Endometrial microvascular endothelial cells (primary cell): ENCODE measurements around the gene IRS1. TPM values are rescaled to one million over a fixed set of nuclear protein-coding genes. Genes with fewer than 3 reads are reported as not detected.

Experiments used
- in situ Hi-C: cut with HindIII; loops from 2 replicates; pipeline ENCODE4 v1.10.0; 2017; ENCODE audit warnings: low sequenced_read_pairs, low pct_unique_long_range_greater_than_20kb; ENCODE audit errors: inconsistent ontology term
- total RNA-seq: library from RNA; depleted of rRNA; stranded (reverse); fragments of >200 nt; gene quantifications from one replicate; pipeline ENCODE4 v1.2.3, GENCODE V29; 2015; ENCODE audit errors: inconsistent ontology term

Gene IRS1
- total RNA-seq, 1 donor from 2014 or later: 0.28 TPM

DNA sequence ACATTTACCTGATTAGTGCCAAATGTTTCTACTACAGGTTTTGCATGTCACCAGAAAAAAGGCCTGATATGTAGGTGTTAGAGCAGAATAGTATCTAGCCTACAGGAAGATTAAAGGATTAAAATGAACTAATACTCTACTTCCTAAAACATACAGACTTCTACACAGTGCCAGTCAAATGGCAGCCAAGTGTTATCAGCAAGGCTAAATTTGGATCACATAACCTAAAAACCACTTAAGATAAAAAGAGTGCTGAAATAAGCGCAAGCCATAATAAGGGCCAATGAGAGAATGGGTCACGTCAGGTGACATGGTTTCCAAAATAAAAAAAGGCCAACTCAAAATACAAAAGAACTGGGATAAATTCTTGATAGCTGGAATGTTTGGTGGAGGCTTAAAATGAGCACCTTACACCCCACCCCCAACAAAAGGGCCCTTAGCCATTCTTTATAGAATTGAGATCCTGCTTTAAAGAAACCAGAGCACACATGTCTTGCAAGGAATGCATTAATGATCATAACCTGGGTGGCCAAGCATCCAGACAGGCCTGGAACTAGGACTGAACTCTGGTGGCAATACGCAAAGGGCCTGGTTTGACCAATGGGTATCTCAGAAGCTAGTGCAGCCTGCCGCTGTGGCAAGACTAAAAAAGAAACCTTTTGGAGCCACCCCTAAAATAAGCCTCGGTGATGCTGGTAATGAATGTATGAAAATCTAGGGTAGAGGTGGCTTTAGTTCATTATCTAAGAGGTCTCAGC lies 32.4 kb downstream of the IRS1 start:
- in situ Hi-C loops: no loop called here

DNA sequence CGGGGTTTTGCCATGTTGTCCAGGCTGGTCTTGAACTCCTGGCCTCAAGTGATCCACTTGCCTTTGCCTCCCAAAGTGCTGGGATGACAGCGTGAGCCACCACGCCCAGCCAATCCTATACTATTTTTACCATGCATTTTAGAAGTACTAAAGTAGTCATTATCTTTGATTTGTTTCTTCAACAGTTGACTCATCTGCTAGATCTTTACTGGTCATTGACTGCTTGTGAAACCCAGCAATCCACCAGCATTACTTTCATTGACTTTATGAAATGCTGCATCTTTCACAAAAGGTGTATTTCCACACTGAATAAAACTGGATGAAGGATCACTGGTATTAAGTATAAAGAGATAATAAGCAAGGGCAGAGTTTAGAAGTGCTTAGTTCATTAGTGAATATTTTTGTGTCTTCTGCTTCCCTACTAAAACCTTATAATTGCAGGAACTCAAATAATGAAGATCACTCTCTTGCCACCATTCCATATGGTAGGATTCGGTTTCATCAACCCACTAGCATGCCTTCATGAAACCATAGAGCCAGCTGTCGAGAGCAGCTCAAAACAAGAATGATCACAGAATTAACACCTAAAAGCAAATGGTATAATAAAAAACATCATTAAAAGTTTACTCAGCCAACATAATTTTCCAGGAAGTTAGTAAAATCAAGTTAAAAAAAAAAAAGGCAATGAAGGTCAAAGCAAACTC lies 33.1 kb downstream of the IRS1 start:
- in situ Hi-C loops: no loop called here

DNA sequence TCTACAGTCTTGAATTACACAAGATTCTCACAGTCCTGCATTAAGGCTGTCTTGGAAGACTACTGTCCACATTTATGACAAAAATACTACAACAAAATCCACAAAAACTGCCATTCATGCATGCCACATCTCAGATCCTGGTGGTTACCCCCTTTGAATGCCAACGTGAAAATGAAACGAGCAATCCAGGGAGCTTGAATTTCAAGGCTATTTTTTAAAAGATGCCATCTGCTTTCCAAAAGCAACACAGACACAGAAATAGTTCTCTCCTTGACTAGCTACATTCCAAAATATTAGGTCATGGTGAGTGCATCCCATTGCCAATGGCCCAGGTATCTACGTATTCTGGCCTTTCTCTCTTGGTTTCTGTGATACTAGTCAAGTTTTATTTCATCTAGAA lies 36.3 kb downstream of the IRS1 start:
- in situ Hi-C loops: no loop called here

DNA sequence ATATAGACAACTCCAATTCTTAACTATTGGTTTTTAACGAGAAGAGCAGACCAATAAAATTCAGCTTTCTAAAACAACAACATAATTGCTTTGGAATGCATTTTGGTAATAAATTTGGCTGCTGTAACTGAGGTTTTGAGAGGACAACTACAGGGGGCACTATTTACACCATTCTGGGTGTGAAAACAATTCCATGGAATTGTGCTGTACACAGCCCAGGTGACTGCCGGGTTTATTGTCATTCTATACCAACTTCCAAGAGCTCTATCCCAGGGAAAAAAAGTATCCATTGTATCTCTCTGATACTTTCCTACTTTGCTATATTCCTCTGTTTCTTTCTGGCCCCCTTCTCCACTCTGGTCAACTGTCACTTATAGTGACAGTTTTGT lies 38.4 kb downstream of the IRS1 start:
- in situ Hi-C loops: no loop called here

DNA sequence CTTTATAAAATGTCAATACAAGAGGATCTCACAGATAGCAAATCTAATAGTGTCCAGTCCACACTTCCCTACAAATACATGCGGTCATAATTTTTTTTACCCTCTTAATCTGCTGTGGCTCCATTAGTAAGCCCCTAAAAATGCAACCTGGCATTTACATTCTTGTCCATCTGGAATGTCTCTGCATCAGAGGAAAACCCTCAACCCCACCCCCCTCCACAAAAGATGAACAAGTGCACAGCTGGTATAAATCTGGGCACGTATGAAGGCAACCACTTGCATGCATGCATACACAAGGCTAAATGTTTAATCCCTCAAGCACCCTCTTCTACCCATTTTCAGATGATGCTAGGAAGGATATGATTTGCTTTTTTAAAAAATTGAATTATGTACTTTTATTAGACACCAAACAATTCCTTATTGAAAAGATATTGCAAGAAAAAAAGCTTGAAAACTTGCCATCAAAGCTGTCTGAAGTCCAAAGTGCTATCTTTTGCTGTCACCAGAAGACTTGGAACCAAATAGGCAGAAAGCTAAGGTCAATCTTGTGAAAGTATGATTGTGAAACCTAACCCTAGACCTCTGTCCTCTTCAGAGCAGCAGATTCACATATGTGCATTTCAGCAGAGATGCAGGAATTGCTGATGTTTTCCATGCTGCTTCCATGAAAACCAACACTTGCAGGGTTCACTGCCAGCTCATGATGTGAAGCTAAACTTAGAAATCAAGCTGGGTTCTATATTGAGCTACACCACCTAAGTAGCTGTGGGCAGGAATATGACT lies 39.0 kb downstream of the IRS1 start:
- in situ Hi-C loops: no loop called here

DNA sequence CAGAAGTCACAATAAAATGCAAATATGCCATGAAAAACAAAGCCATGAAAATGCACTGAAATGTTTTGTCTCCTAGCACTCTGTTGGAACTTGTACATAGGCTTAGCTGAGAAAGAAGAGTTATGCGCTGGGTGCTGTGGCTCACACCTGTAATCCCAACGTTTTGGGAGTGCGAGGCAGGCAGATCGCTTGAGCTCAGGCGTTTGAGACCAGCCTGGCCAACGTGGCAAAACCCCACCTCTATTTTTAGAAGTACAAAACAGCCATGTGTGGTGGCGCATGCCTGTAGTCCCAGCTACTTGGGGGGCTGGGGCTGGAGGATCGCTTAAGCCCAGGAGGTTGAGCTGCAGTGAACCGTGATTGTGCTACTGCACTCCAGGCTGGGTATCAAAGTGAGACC lies 39.9 kb downstream of the IRS1 start:
- in situ Hi-C loops: no loop called here

DNA sequence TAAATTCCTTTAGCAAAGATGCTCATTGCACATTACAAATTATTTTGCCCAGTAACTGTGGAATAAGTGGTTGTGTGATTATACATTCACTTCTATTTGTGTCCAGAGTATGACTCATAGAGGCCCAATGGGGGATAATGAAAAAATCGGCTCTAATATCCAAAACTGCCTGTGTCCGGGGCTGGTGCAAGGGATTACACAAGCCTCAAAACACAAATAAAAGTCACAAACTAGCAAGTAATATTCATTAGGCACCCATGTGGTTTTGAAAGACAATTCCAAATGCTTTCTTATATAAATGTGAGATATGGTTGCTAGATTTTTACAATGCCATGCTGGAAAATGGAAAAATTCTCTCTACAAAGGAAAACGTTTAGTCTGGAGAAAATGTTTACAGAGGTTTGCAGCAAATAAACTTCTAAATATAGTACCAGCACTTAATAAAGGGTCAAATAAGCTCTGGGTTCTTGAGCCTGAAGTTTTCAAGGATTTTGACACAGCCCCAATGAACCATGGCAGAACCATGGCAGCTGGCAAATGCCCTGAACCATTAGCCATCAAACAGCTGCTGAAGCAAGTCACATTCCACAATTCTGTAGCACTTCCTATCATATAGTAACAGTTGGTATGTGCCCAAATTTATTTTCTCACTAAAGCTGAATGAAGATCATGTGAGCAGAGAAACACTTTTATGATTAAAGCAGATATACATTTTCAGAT lies 40.5 kb downstream of the IRS1 start:
- in situ Hi-C loops: no loop called here

DNA sequence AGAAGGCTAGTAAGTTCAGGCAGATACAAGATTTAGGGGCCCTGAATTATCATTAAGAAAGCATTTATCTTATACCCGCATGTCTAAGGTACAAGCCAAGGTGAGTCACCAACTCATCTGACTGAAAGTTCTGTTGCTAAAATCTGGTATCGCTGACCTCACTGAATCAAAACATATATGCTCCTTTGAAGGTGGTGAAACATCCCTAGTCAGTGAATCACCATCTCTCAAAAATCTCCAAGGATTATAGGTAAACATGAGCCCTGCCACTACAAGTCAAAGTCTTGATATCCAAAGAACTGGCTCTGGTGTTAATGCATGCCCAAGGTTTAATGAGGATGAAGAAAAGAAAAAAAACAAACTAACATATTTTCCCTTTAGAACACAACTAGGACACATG lies 43.5 kb downstream of the IRS1 start:
- in situ Hi-C loops: no loop called here

DNA sequence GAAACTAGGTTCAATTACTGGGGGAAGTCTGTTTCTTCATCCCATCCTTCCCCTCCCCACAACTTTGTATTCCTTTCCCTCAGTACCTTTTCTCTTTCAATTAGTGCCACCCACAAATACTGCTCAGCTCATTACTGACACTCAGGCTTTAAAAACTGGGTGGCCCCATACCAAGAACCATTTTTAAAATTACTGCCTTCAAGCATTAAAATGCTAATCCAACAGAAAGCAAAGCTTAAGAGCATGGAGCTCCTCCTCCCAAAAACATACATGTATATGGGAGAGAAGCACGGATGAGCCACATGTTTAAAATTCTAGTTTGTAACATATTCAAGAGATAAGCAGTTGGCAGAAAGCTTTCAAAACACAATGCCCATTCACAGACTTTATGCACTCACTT lies 44.0 kb downstream of the IRS1 start:
- in situ Hi-C loops: no loop called here

DNA sequence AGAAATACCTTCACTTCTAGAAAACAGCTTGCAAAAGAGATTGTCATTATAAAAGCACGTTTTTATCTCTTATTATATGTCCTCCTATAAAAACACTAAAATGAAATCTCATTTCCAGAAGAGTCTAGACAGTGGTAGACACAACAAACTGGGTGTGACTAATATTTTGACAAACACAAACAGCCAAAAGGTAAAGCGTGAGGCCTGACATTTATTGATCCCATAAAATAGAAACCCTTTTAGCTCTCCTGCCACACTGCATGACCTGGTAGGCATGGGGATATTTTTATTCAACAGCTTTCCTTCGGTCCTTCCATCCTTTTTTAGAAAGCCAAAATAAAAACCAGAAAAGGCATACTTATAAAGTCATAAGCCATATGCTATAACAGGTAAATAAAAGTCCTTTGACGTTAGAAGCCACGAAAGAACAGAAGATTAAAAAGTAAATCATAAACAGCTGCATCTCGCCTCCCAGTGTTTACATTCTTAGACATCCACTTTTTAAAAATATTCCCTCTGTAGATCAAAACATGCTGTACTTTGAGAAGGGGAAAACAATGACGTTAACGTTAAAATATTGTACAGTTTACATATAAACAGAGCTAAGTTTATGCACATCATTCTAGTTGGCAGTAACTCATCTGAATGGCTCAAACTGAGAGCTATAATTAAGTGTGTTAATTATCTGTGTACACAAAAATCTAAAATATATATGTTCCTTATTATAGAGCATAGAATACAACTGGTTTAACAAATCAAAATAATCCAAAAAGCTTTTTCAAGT lies 44.6 kb downstream of the IRS1 start:
- in situ Hi-C loops: no loop called here

DNA sequence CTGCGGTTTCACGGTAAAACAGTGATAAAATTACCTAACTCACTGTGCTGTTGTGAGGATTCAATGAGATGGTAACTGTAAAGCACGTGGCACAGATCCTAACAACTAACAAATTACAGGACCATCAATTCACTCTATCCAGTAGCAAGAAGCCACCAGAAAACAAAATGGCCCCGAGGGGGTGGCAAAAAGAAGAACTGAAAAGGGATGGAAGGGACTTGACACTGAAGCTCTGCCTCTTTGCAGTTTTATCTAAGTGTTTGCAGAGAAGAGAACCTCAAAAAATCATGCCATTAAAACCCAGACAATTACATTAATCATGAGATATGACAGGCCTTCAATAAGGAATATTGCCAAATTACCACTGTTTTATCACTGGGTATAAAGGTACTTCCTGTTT lies 46.7 kb downstream of the IRS1 start:
- in situ Hi-C loops: no loop called here

DNA sequence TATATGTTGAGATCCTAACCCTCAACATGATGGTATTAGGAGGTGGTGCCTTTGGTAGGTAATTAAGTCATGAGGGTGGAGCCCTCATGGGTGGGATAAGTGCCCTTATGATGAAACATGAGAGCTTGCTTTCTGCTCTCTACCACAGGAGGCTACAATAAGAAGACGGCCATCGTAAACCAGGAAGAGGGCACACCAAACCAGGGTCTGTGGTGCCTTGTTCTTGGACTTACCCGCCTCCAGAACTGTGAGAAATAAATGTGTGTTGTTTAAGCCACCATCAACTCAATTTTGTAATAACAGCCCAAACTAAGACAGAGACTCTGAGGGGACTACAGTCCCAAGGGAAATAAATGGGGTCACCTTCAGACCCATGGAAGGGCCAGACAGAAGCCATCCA lies 52.3 kb downstream of the IRS1 start:
- in situ Hi-C loops: no loop called here

DNA sequence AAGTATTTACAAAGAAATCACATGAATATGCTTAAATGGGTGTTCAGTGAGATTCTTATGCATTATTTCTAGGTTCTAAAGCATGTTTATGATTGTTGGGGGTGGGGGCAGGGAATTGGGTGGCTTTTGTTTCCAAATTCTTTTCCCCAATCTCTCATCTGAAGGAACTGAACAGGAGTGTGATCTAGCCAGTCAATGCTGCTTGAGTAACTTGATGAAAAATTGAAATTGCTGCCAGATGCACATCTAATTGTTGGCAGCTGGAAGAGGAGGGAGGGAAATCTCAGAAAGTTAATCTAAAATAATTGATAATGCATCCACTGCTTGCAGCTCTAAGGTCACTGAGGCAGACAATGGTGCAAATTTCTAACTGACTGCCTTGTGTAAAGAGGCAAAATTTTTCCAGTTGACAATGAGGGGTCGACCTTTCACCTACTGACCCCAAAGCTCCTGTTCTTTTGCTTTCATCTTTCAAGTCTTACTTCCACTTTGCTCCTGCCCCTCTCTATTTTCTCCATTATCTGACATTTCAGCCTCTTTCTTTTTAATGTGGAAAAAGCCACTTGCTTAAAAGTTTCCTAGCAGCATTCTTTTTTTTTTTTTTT lies 53.3 kb downstream of the IRS1 start:
- in situ Hi-C loops: no loop called here

DNA sequence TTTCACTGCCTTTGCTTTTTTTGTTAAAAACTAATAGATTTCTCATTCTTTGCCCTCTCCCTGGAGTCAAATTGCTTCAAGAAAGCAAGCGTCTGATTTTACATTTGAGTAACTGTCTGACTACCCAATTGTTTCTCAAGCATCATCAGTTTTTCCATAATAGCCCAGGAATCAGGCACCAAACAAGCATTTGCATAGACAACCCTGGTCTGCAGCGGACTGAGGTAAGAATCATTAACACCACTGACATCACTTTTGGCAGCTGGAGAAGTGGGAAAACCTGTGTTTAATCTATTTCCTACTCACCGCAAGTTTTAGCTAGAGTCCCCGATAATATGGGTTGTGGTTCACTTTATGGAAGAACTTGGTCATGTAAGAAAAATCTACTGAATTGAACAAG lies 55.7 kb downstream of the IRS1 start:
- in situ Hi-C loops: no loop called here

DNA sequence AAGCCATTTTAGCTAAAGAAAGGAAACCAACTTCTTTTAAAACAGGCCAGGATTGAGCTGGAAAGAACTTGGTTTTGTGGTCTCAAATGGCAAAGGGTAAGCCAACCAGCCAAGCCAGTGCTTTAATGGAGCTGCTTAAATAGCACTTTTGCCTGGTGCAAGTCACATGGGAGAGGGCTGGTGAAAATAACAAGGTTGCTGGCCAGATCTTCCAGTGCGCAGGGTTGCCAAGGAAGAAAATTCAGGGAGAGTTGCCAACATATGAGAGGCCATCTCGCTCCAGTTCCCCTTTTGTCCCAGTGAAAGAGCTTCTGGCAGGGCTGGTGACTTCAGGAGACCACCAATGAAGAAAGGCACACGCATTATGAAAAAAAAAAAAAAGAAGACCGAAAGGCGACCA lies 57.3 kb downstream of the IRS1 start:
- in situ Hi-C loops: no loop called here

DNA sequence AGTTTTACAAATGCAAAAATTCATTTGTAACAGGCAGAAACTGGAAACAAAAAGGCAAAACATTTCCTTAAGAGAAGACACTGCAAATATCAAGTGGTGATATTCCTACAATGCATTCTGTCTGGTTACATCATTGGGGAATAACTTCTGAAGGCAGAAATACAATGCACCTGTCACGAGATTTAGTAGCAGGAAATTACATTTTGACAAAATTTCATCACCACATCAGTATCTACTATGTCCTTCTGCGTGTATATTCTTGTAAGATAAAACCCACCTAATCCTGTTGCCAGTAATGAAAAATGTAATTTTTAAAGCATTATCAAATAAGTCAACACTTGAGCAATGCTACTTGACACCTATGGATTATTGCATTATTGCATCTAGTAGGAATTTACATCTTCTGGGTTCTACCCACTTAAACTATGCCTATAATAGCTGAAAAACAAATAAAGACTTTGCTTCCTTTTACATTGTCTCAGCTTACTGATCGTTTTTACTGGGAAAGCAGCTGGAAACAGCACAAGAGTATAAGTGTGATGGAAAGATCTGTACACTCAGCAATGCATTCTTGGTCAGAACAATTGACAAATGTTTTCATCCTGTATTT lies 59.5 kb downstream of the IRS1 start:
- in situ Hi-C loops: no loop called here

DNA sequence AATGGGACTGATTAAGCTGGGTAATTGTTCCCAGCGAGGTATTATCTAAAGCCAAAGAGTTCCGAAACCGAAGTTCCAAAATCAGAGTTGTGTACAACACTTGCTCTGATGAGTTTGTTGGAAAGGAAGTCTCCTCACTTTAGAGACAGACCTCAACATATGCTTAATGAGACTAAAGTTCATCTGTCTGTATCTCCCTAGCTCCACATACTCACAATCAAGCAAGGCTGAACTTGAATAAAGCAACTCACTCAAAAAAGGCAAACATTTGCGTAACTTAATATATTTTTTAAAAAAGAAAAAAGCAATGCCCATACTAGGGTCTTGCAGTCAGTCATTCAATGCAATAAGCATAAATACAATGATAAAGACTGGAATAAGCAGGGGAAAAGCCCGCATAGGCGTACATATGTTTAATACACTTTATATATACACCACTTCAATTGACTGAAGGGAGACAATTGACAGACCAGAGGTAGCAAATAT lies 60.0 kb downstream of the IRS1 start:
- in situ Hi-C loops: no loop called here
